ENCODE results near the gene AKAP3. TPM values are rescaled to one million over a fixed set of nuclear protein-coding genes. Genes with fewer than 3 reads are reported as not detected.

AKAP3 gene
- total and polyA plus RNA-seq, 2 of the 8 experiments (the other 6 are each of a cell fraction or from before 2014, with no cell fraction given), result 0.54 to 1.0 TPM

GRCh38 chr12:4584896-4585295 is 64.0 kb downstream of the AKAP3 start:
- Histone ChIP-seq H3K4ac (replicated peaks; ENCODE audit: insufficient read length, low read depth, low read length) (no peak overlapping the region), H3K9ac (replicated peaks in 1 of 4; ENCODE audit: extremely low read depth in 1 of 4, low read depth in 3 of 4, low read length in 3 of 4) (no peak overlapping the region), H3K14ac (ENCODE audit: insufficient read length) (no peak overlapping the region), H3K18ac (ENCODE audit: extremely low read depth, low read length) (no peak overlapping the region), H2BK15ac (ENCODE audit: low read length) (no peak overlapping the region), H3K4me2 (ENCODE audit: insufficient read depth in 1 of 2, low read depth in 2 of 2, low read length in 2 of 2) (no peak overlapping the region), H3K56ac (replicated peaks; ENCODE audit: insufficient read length, low read depth, low read length) (no peak overlapping the region), H2BK20ac (ENCODE audit: low read length) (no peak overlapping the region), H4K5ac (ENCODE audit: insufficient read length, low read depth, low read length) (no peak overlapping the region), H3K4me3 (ENCODE audit: extremely low read depth in 1 of 4, insufficient read depth in 2 of 4, low read depth in 3 of 4, low read length in 4 of 4) (no peak overlapping the region), H4K91ac (replicated peaks; ENCODE audit: insufficient read length, low read length) (no peak overlapping the region), H3K79me2 (ENCODE audit: control insufficient read depth in 1 of 2, insufficient read depth in 2 of 2, low read length in 2 of 2) (no peaks in the 10 kb centered on the region), H3K23ac (ENCODE audit: insufficient read length) (no peak overlapping the region), H3K27ac (ENCODE audit: low read depth, low read length) (no peak overlapping the region), H2AFZ (ENCODE audit: low read length) (no peak overlapping the region), H4K8ac (ENCODE audit: extremely low read depth, insufficient read depth, low read length) (no peak overlapping the region), H3K27me3 (replicated peaks in 1 of 4; ENCODE audit: control insufficient read depth in 3 of 4, extremely low read depth in 1 of 4, insufficient read depth in 3 of 4, low read length in 3 of 4) (no peaks in the 10 kb centered on the region; a peak in 1 of 7 replicates), H3K79me1 (ENCODE audit: low read depth, low read length) (no peaks in the 10 kb centered on the region), H4K20me1 (replicated peaks in 1 of 2; ENCODE audit: control insufficient read depth in 1 of 2, insufficient read depth in 2 of 2, low read length in 2 of 2) (no peaks in the 10 kb centered on the region), H3K23me2 (ENCODE audit: low read depth, low read length) (no peaks in the 10 kb centered on the region), H2AK5ac (ENCODE audit: low read depth, low read length) (no peak overlapping the region), H3K4me1 (replicated peaks in 1 of 4; ENCODE audit: control insufficient read depth in 3 of 4, insufficient read depth in 4 of 4, low read length in 3 of 4) (peaks cover 0 to 10% (median 2%) of the 10 kb centered on the region in 4 experiments; a peak in 3 of 7 replicates), H3K9me3 (ENCODE audit: insufficient read depth in 2 of 2, low read depth in 1 of 2, low read length in 1 of 2) (no peaks in the 10 kb centered on the region), H2BK120ac (replicated peaks; ENCODE audit: low read depth, low read length) (no peak overlapping the region), H2BK12ac (ENCODE audit: low read depth, low read length) (no peak overlapping the region), H3K36me3 (ENCODE audit: control insufficient read depth in 2 of 4, insufficient read depth in 4 of 4, low read length in 3 of 4) (no peaks in the 10 kb centered on the region), H2BK5ac (ENCODE audit: low read depth, low read length) (no peak overlapping the region)
- DNase-seq (ENCODE audit: low read depth in 1 of 2, low spot score in 2 of 2), result peak in 1 of 2 experiments; percentile 27
- no peak for FAIRE-seq
- POLR2A ChIA-PET (ENCODE audit: partially characterized antibody), result no interaction called here
- WGBS, 2 experiments (ENCODE audit: extremely low coverage in 1 of 2, insufficient coverage in 1 of 2, insufficient read length in 1 of 2, insufficient replicate concordance in 2 of 2, low coverage in 1 of 2, low lambda C conversion rate in 2 of 2, missing lambda C conversion rate in 1 of 2), result 92% methylated on average over 7 of the region's 7 CpGs; no CpG with 5 or more reads in 1 of the 2 experiments
- CTCF ChIA-PET (ENCODE audit: partially characterized antibody), result interaction anchor here (1.3 to 3.9 kb wide), 2 partner anchors 9 to 19 kb away, joined by 3 to 13 read pairs; no protein-coding TSS in a partner anchor
- TF ChIP-seq SP1 (IDR thresholded peaks at IDR 0.05; ENCODE audit: low read depth, low read length) (no peak), KDM4A (IDR thresholded peaks at IDR 0.05; ENCODE audit: low read depth, low read length, severe bottlenecking) (no peak), TAF7 (optimal IDR thresholded peaks at IDR 0.05; ENCODE audit: borderline replicate concordance, low read depth, low read length) (no peak), SUZ12 (IDR thresholded peaks at IDR 0.05; ENCODE audit: low read length) (no peak), SRF (IDR thresholded peaks at IDR 0.05; ENCODE audit: low read depth, low read length) (no peak), HDAC2 (IDR thresholded peaks at IDR 0.05; ENCODE audit: borderline replicate concordance in 1 of 2, low read depth in 2 of 2, low read length in 2 of 2) (no peak), HDAC6 (IDR thresholded peaks at IDR 0.05; ENCODE audit: low read depth, low read length) (no peak), EP300 (IDR thresholded peaks at IDR 0.05; ENCODE audit: borderline replicate concordance in 1 of 2, low read depth in 2 of 2, low read length in 2 of 2) (no peak), RXRA (IDR thresholded peaks at IDR 0.05; ENCODE audit: insufficient read depth, low read depth, low read length) (no peak), CTCF (IDR thresholded peaks at IDR 0.05; ENCODE audit: control extremely low read depth in 1 of 3, insufficient read depth in 1 of 3, low read depth in 1 of 3, low read length in 3 of 3) (no peak), CREB1 (IDR thresholded peaks at IDR 0.05) (no peak), YY1 (IDR thresholded peaks at IDR 0.05; ENCODE audit: low read depth, low read length) (no peak)
